HG03565 (cell line): ENCODE results near the gene DNAH11.

ENCODE experiments used
- ATAC-seq: cut with Tn5 transposase; IDR thresholded peaks from one replicate; pipeline ENCODE4 v1.9.1; 2021; ENCODE audit warnings: mild to moderate bottlenecking, moderate library complexity; ENCODE audit not compliant: unreplicated experiment

Gene DNAH11

GRCh38 chr7:21550076-21550475, 7.2 kb downstream of the DNAH11 start:
- no peak for ATAC-seq

GRCh38 chr7:21550821-21551531, 8.1 kb downstream of the DNAH11 start:
- no peak for ATAC-seq

GRCh38 chr7:21562385-21562784, 19.5 kb downstream of the DNAH11 start:
- no peak for ATAC-seq

GRCh38 chr7:21565614-21566013, 22.8 kb downstream of the DNAH11 start:
- no peak for ATAC-seq

- ATAC-seq, result no peak
Observed at GRCh38 chr7:21566094-21566493, 23.3 kb downstream of the DNAH11 start.

- no peak for ATAC-seq
Observed at GRCh38 chr7:21568762-21569161, 25.9 kb downstream of the DNAH11 start.

- ATAC-seq, result no peak
Observed at GRCh38 chr7:21572331-21573313, 29.8 kb downstream of the DNAH11 start.

- peak; percentile 25 for ATAC-seq
Observed at GRCh38 chr7:21579341-21580072, 36.7 kb downstream of the DNAH11 start.

GRCh38 chr7:21580073-21580521, 37.3 kb downstream of the DNAH11 start:
- ATAC-seq, result peak; percentile 74

GRCh38 chr7:21585070-21585724, 42.4 kb downstream of the DNAH11 start:
- ATAC-seq, result no peak

GRCh38 chr7:21587139-21587784, 44.4 kb downstream of the DNAH11 start:
- no peak for ATAC-seq

- ATAC-seq, result no peak
Observed at GRCh38 chr7:21596801-21597200, 54.0 kb downstream of the DNAH11 start.

- no peak for ATAC-seq
Observed at GRCh38 chr7:21603462-21603861, 60.6 kb downstream of the DNAH11 start.

- ATAC-seq, result peak; percentile 64
Observed at GRCh38 chr7:21603972-21604749, 61.3 kb downstream of the DNAH11 start.

- no peak for ATAC-seq
Observed at GRCh38 chr7:21605008-21605585, 62.3 kb downstream of the DNAH11 start.

- no peak for ATAC-seq
Observed at GRCh38 chr7:21608465-21608864, 65.6 kb downstream of the DNAH11 start.

- no peak for ATAC-seq
Observed at GRCh38 chr7:21611129-21611528, 68.3 kb downstream of the DNAH11 start.

- no peak for ATAC-seq
Observed at GRCh38 chr7:21616091-21616490, 73.3 kb downstream of the DNAH11 start.
